LHCN-M2 (cell line): Measurements from ENCODE around the gene MOAP1. TPM values are rescaled to one million over a fixed set of nuclear protein-coding genes. Genes with fewer than 3 reads are reported as not detected.
"Not testable (repeated sequence)": the region's sequence is repeated elsewhere in the genome, so short reads cannot be mapped to it uniquely, and the experiment has no call there.

ENCODE experiments used
- DNase-seq: peaks from one replicate; pipeline ENCODE4 v3.0.0-alpha.2; 2012; ENCODE audit warnings: low read depth
- total RNA-seq: library from RNA; depleted of rRNA; stranded (reverse); fragments of >200 nt; gene quantifications from 2 replicates; pipeline ENCODE4 v1.2.3, GENCODE V29; 2014; rRNA removed

The MOAP1 gene
- total RNA-seq, 1 experiment from 2014 or later = 13.8 TPM

- no peak for DNase-seq
These were observed 35.7 kb downstream of the MOAP1 start for GRCh38 chr14:93148979-93149378.

- no peak for DNase-seq
These were observed 38.6 kb downstream of the MOAP1 start for GRCh38 chr14:93146119-93146518.

GRCh38 chr14:93142854-93143652 is 41.6 kb downstream of the MOAP1 start:
- DNase-seq = no peak

GRCh38 chr14:93137864-93138263 is 46.8 kb downstream of the MOAP1 start:
- no peak for DNase-seq

GRCh38 chr14:93136508-93136907 is 48.2 kb downstream of the MOAP1 start:
- DNase-seq = not testable (repeated sequence)

- no peak for DNase-seq
These were observed 48.7 kb downstream of the MOAP1 start for GRCh38 chr14:93136009-93136408.

- no peak for DNase-seq
These were observed 49.3 kb downstream of the MOAP1 start for GRCh38 chr14:93135399-93135798.

- DNase-seq = no peak
These were observed 51.2 kb downstream of the MOAP1 start for GRCh38 chr14:93133464-93133863.

GRCh38 chr14:93132472-93133065 is 52.1 kb downstream of the MOAP1 start:
- DNase-seq = peak; percentile 40

Other genes with a start within 250 kb of the MOAP1 start
- 27.5 and 27.7 TPM in 2 replicates for gene ITPK1, start 69.0 kb downstream of the MOAP1 start, total RNA-seq
- 4.7 and 6.4 TPM in 2 replicates for gene LYSET, start 420 bp upstream of the MOAP1 start, total RNA-seq
- 21.4 and 28.6 TPM in 2 replicates for gene GON7, start 22.2 kb upstream of the MOAP1 start, total RNA-seq
- 54.9 and 75.8 TPM in 2 replicates for gene UBR7, start 22.4 kb upstream of the MOAP1 start, total RNA-seq
- gene BTBD7, start 148.1 kb upstream of the MOAP1 start, total RNA-seq = 16.7 and 20.4 TPM in 2 replicates
- not detected in 2 replicates for gene COX8C, start 162.3 kb upstream of the MOAP1 start, total RNA-seq
- not detected in 2 replicates for gene UNC79, start 246.0 kb upstream of the MOAP1 start, total RNA-seq